ENCODE results near the gene TOM1.

The TOM1 gene

DNA sequence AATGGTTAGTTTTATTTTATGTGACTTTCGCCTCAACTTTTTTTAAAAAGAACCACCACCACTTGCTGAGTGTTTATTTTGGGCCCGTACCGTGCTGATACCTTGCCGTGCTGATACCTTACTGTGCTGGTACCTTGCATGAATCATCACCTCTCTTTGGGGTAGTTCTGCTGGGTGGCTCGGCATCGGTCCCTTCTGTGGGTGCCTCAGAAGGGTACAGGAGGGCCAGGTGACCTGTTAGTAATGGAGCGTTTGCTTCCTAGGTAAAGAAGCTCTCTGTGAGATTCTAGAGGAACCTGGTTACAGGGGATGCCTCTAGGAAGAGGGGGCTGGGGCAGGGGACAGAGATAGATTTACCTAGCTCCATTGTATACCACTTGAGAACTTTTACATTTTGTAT lies 17.1 kb downstream of the TOM1 start:
- peaks cover 8% of the 10 kb centered on the region for H3K4me1 ChIP-seq (ENCODE audit: insufficient read depth, low read length, poor library complexity, severe bottlenecking)
- H3K36me3 ChIP-seq (ENCODE audit: insufficient read depth, low read length), result peaks cover 12% of the 10 kb centered on the region; the same call in 1 of the 2 replicates
- H3K4me2 ChIP-seq (ENCODE audit: low read depth, low read length, poor library complexity, severe bottlenecking), result no peak overlapping the region
- no peak overlapping the region for H3K9ac ChIP-seq (ENCODE audit: low read depth, low read length, poor library complexity, severe bottlenecking)
- no peaks in the 10 kb centered on the region for H3K79me2 ChIP-seq (ENCODE audit: insufficient read depth, low read length)
- H3K9me3 ChIP-seq (ENCODE audit: insufficient read depth, low read depth, low read length), result no peaks in the 10 kb centered on the region
- no peaks in the 10 kb centered on the region for H4K20me1 ChIP-seq (ENCODE audit: insufficient read depth, low read length, poor library complexity, severe bottlenecking)
- TF ChIP-seq, protein P1, sequence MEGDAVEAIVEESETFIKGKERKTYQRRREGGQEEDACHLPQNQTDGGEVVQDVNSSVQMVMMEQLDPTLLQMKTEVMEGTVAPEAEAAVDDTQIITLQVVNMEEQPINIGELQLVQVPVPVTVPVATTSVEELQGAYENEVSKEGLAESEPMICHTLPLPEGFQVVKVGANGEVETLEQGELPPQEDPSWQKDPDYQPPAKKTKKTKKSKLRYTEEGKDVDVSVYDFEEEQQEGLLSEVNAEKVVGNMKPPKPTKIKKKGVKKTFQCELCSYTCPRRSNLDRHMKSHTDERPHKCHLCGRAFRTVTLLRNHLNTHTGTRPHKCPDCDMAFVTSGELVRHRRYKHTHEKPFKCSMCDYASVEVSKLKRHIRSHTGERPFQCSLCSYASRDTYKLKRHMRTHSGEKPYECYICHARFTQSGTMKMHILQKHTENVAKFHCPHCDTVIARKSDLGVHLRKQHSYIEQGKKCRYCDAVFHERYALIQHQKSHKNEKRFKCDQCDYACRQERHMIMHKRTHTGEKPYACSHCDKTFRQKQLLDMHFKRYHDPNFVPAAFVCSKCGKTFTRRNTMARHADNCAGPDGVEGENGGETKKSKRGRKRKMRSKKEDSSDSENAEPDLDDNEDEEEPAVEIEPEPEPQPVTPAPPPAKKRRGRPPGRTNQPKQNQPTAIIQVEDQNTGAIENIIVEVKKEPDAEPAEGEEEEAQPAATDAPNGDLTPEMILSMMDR (conservative IDR thresholded peaks at IDR 0.05; ENCODE audit: low read length), result no peak
- TF ChIP-seq EZH2phosphoT487 (IDR thresholded peaks at IDR 0.05; ENCODE audit: borderline replicate concordance), result no peak
- no peaks in the 10 kb centered on the region for H3K27me3 ChIP-seq (ENCODE audit: insufficient read depth, low read length, poor library complexity, severe bottlenecking)
- no peak overlapping the region for H2AFZ ChIP-seq (ENCODE audit: low read length)
- H3K4me3 ChIP-seq (ENCODE audit: low read length, poor library complexity, severe bottlenecking), result no peak overlapping the region
- no peaks in the 10 kb centered on the region for H3K9me2 ChIP-seq (replicated peaks; ENCODE audit: low read depth, low read length)
- H3F3A ChIP-seq (ENCODE audit: low read depth), result no peaks in the 10 kb centered on the region

DNA sequence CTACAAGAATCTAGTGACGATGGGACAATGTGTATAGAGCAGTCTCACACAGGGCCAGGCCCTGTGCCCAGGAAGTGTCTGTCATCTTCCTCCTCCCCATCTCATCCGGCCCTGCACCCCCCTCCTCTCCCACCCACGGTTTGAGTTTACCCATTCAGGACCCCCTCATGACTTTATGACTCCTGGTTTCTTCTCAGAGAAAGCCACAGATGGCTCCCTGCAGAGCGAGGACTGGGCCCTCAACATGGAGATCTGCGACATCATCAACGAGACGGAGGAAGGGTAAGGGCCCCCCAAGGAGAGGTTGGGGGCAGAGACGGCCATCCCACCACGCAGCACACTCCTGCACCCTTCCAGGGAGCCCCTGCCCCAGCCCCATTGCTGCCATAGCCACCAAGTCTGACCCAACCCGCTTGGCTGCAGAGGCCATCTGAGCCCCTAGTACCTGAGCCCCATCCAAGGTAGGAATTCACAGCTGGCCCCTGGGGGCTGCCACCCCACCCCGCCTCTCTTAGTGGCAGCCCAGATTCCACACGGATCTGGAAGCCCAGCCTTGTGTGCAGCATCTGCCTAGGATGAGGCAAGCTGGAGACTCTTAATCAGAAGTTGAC lies 18.1 kb downstream of the TOM1 start:
- H3K79me2 ChIP-seq (ENCODE audit: insufficient read depth, low read length), result no peaks in the 10 kb centered on the region
- peaks cover 22% of the 10 kb centered on the region; the same call in 1 of the 2 replicates for H3K36me3 ChIP-seq (ENCODE audit: insufficient read depth, low read length)
- no peak overlapping the region for H2AFZ ChIP-seq (ENCODE audit: low read length)
- TF ChIP-seq EZH2phosphoT487 (IDR thresholded peaks at IDR 0.05; ENCODE audit: borderline replicate concordance), result no peak
- TF ChIP-seq, protein P1 (conservative IDR thresholded peaks at IDR 0.05; ENCODE audit: low read length), result no peak
- no peaks in the 10 kb centered on the region for H3K9me3 ChIP-seq (ENCODE audit: insufficient read depth, low read depth, low read length)
- no peaks in the 10 kb centered on the region for H3K9me2 ChIP-seq (replicated peaks; ENCODE audit: low read depth, low read length)
- peaks cover under 1% of the 10 kb centered on the region for H3K4me1 ChIP-seq (ENCODE audit: insufficient read depth, low read length, poor library complexity, severe bottlenecking)
- no peak overlapping the region for H3K4me3 ChIP-seq (ENCODE audit: low read length, poor library complexity, severe bottlenecking)
- no peaks in the 10 kb centered on the region for H4K20me1 ChIP-seq (ENCODE audit: insufficient read depth, low read length, poor library complexity, severe bottlenecking)
- no peaks in the 10 kb centered on the region for H3K27me3 ChIP-seq (ENCODE audit: insufficient read depth, low read length, poor library complexity, severe bottlenecking)
- H3K4me2 ChIP-seq (ENCODE audit: low read depth, low read length, poor library complexity, severe bottlenecking), result no peak overlapping the region
- H3F3A ChIP-seq (ENCODE audit: low read depth), result no peaks in the 10 kb centered on the region
- no peak overlapping the region for H3K9ac ChIP-seq (ENCODE audit: low read depth, low read length, poor library complexity, severe bottlenecking)

DNA sequence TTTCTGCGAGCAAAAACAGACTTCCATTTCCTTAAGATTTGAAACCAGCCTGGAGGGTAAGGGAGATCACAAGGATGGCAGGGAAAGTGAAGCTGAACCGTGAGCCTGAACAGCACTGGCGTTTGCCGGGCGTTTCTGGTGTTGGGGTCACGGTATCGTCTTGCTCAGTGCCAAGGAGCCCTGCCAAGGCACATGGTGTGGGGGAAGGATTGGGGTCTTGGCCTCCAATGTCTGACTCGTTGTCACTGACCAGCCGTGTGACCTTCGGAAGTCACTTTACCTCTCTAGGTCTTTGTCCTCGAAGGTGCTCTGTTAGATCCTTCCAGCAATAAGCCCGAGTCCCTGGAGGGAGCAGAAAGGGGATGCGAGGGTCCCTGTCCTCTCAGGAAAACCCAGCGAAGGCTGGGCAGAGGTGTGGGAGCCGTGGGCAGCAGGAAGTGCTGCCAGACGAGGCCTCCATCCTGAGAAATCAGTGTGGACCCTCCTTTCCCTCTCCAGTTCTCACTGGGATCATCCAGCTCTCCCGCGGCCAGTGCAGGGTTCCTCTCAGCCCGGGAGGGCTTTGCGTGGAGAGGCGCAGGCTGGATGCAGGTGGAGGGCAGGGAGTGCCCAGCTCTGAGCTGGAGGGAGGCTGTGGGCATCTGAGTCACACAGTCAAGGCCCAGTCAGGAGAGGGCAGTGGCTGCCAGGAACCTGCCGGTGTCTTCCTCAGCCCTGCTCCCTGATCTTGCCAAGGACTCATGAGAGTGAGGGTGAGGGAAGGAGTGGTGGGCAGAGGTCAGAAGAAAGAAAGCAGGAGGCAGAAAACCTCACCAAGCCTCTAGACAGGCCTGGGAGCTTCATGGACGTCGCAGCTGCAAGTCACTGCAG lies 18.9 kb downstream of the TOM1 start:
- no peak overlapping the region for H3K9ac ChIP-seq (ENCODE audit: low read depth, low read length, poor library complexity, severe bottlenecking)
- no peaks in the 10 kb centered on the region for H3K9me2 ChIP-seq (replicated peaks; ENCODE audit: low read depth, low read length)
- peaks cover 30% of the 10 kb centered on the region; the same call in 1 of the 2 replicates for H3K36me3 ChIP-seq (ENCODE audit: insufficient read depth, low read length)
- no peaks in the 10 kb centered on the region for H3K79me2 ChIP-seq (ENCODE audit: insufficient read depth, low read length)
- H3K9me3 ChIP-seq (ENCODE audit: insufficient read depth, low read depth, low read length), result no peaks in the 10 kb centered on the region
- no peak overlapping the region for H3K4me3 ChIP-seq (ENCODE audit: low read length, poor library complexity, severe bottlenecking)
- no peak for TF ChIP-seq EZH2phosphoT487 (IDR thresholded peaks at IDR 0.05; ENCODE audit: borderline replicate concordance)
- TF ChIP-seq, protein P1 (conservative IDR thresholded peaks at IDR 0.05; ENCODE audit: low read length), result no peak
- H3K27me3 ChIP-seq (ENCODE audit: insufficient read depth, low read length, poor library complexity, severe bottlenecking), result no peaks in the 10 kb centered on the region
- no peaks in the 10 kb centered on the region for H4K20me1 ChIP-seq (ENCODE audit: insufficient read depth, low read length, poor library complexity, severe bottlenecking)
- no peak overlapping the region for H3K4me2 ChIP-seq (ENCODE audit: low read depth, low read length, poor library complexity, severe bottlenecking)
- no peaks in the 10 kb centered on the region for H3K4me1 ChIP-seq (ENCODE audit: insufficient read depth, low read length, poor library complexity, severe bottlenecking)
- H2AFZ ChIP-seq (ENCODE audit: low read length), result no peak overlapping the region
- H3F3A ChIP-seq (ENCODE audit: low read depth), result no peaks in the 10 kb centered on the region
